GM19455 (cell line): ENCODE measurements around the gene ZNF22.
A peak's percentile ranks its signal among the peaks of the same experiment; 100 is the strongest.

Experiments
- ATAC-seq: cut with Tn5 transposase; IDR thresholded peaks from one replicate; pipeline ENCODE4 v1.9.1; 2021; ENCODE audit not compliant: unreplicated experiment

Gene ZNF22

GRCh38 chr10:44988957-44989585 is 11.7 kb upstream of the ZNF22 start:
- ATAC-seq = no peak

- no peak for ATAC-seq
Measured at GRCh38 chr10:44989597-44990301, 11.0 kb upstream of the ZNF22 start.

GRCh38 chr10:44990302-44990655 is 10.4 kb upstream of the ZNF22 start:
- ATAC-seq = no peak

GRCh38 chr10:44990965-44991364 is 9.8 kb upstream of the ZNF22 start:
- no peak for ATAC-seq

GRCh38 chr10:44991571-44991970 is 9.2 kb upstream of the ZNF22 start:
- ATAC-seq = no peak

GRCh38 chr10:44992070-44992731 is 8.5 kb upstream of the ZNF22 start:
- no peak for ATAC-seq

GRCh38 chr10:44992732-44993225 is 7.9 kb upstream of the ZNF22 start:
- ATAC-seq = no peak

GRCh38 chr10:44993226-44993921 is 7.3 kb upstream of the ZNF22 start:
- no peak for ATAC-seq

- ATAC-seq = no peak
Measured at GRCh38 chr10:44993922-44994751, 6.6 kb upstream of the ZNF22 start.

GRCh38 chr10:44994752-44995530 is 5.8 kb upstream of the ZNF22 start:
- ATAC-seq = no peak

- ATAC-seq = no peak
Measured at GRCh38 chr10:44995581-44995913, 5.2 kb upstream of the ZNF22 start.

- ATAC-seq = no peak
Measured at GRCh38 chr10:44995914-44996669, 4.6 kb upstream of the ZNF22 start.

- no peak for ATAC-seq
Measured at GRCh38 chr10:44997105-44997748, 3.5 kb upstream of the ZNF22 start.

- no peak for ATAC-seq
Measured at GRCh38 chr10:44998146-44998631, 2.5 kb upstream of the ZNF22 start.

GRCh38 chr10:45000138-45000751 is 478 bp upstream of the ZNF22 start:
- no peak for ATAC-seq

GRCh38 chr10:45001381-45002148 is 842 bp downstream of the ZNF22 start:
- ATAC-seq = peak; percentile 85

GRCh38 chr10:45003432-45004000 is 2.8 kb downstream of the ZNF22 start:
- ATAC-seq = no peak
